ENCODE results near the gene PRKG2.

PRKG2 gene

DNA sequence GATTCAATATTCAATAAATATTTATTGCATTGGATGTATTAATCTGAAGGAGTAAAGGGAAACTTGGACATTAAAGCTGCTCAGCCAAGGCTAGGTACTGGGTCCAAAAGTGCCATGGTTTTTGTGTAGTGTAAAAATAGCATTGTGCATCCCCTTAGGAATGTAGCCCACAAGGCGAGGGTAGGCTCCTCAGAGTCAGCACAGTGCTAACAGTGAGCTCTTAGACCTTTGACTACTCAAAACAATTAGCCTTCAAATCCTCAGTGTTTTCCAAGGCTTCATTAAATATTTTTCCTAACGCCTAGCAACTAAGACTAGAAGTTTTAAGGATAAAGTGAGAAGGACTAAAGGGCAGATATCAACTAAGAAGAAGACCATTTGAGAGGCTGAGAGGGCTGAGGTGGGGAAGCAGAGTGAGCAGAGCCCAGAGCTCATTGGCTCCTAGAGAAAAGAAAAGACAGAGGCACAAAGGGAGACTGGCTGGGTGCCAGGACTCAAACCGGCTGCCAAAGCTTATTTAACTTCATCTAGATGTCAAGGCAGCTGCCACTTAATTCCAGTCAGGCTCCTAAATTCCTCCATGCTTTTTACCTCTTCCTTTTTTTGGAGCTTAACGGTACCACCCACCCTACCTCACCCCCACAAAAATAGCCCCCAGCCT lies 17.0 kb downstream of the PRKG2 start:
- Histone ChIP-seq H3K9me3 (no peaks in the 10 kb centered on the region; the same call in 1 of the 2 replicates), H3K4me3 (ENCODE audit: low read depth, low read length) (no peak overlapping the region), H3K4me1 (no peaks in the 10 kb centered on the region), H3K27me3 (no peaks in the 10 kb centered on the region), H3K36me3 (no peaks in the 10 kb centered on the region)
- TF ChIP-seq CTCF (IDR thresholded peaks at IDR 0.05; ENCODE audit: low read depth, low read length) = no peak
- DNase-seq = no peak

GRCh38 chr4:81196126-81196650 lies 18.8 kb downstream of the PRKG2 start:
- TF ChIP-seq CTCF (IDR thresholded peaks at IDR 0.05; ENCODE audit: low read depth, low read length) = no peak
- no peak overlapping the region for H3K4me3 ChIP-seq (ENCODE audit: low read depth, low read length)
- no peak for DNase-seq

GRCh38 chr4:81195475-81195874 lies 19.5 kb downstream of the PRKG2 start:
- Histone ChIP-seq H3K4me3 (ENCODE audit: low read depth, low read length) (no peak overlapping the region), H3K36me3 (no peaks in the 10 kb centered on the region), H3K27me3 (no peaks in the 10 kb centered on the region), H3K9me3 (no peaks in the 10 kb centered on the region; the same call in 1 of the 2 replicates), H3K4me1 (no peaks in the 10 kb centered on the region)
- DNase-seq = no peak
- no peak for TF ChIP-seq CTCF (IDR thresholded peaks at IDR 0.05; ENCODE audit: low read depth, low read length)

More at GRCh38 chr4:81196126-81196650, 18.8 kb downstream of the PRKG2 start:
- Histone ChIP-seq H3K4me1 (no peaks in the 10 kb centered on the region), H3K36me3 (no peaks in the 10 kb centered on the region), H3K9me3 (no peaks in the 10 kb centered on the region; the same call in 1 of the 2 replicates), H3K27me3 (no peaks in the 10 kb centered on the region)

DNA sequence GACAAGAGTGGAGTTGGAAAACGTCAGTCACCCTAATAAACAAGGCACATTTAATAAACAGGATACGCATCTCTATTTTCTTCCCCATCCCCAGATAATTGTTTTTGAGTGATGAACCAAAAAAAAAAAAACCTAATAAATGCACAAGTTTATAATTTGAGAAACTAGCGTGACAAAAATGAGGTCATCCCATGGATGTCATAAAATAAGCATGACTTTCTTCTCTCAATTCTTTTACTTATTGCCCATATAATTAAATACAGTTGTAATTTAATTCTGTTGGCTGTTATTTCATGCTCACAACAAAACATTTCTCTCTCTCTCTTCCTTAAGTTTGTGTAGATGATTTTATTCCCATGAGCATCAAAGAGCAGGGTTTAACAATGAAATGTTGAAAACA lies 20.7 kb downstream of the PRKG2 start:
- no peak overlapping the region for H3K4me3 ChIP-seq (ENCODE audit: low read depth, low read length)
- H3K4me1 ChIP-seq = no peaks in the 10 kb centered on the region
- no peaks in the 10 kb centered on the region for H3K9me3 ChIP-seq
- no peak for TF ChIP-seq CTCF (IDR thresholded peaks at IDR 0.05; ENCODE audit: low read depth, low read length)
- H3K27me3 ChIP-seq = no peaks in the 10 kb centered on the region
- H3K36me3 ChIP-seq = no peaks in the 10 kb centered on the region
- DNase-seq = no peak

DNA sequence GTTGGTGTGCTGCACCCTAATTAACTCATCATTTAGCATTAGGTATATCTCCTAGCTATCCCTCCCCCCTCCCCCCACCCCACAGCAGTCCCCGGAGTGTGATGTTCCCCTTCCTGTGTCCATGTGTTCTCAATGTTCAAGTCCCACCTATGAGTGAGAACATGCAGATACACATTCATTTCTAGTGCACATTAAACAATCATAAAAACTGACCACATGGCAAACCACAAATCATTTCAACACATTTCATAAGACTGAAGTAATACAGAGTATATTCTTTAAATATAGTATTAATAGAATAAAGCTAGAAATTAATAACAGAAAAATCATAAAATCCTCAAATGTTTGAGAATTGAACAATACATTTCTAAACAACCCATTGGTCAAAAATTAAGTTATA lies 34.1 kb downstream of the PRKG2 start:
- TF ChIP-seq CTCF (IDR thresholded peaks at IDR 0.05; ENCODE audit: low read depth, low read length) = no peak
- DNase-seq = no peak
- Histone ChIP-seq H3K4me3 (ENCODE audit: low read depth, low read length) (no peak overlapping the region), H3K9me3 (no peaks in the 10 kb centered on the region; the same call in 1 of the 2 replicates), H3K27me3 (no peaks in the 10 kb centered on the region), H3K4me1 (no peaks in the 10 kb centered on the region), H3K36me3 (no peaks in the 10 kb centered on the region)

- no peaks in the 10 kb centered on the region for H3K4me1 ChIP-seq
- no peak for DNase-seq
- no peaks in the 10 kb centered on the region; the same call in 1 of the 2 replicates for H3K9me3 ChIP-seq
- H3K4me3 ChIP-seq (ENCODE audit: low read depth, low read length) = no peak overlapping the region
- H3K36me3 ChIP-seq = no peaks in the 10 kb centered on the region
- TF ChIP-seq CTCF (IDR thresholded peaks at IDR 0.05; ENCODE audit: low read depth, low read length) = no peak
- H3K27me3 ChIP-seq = no peaks in the 10 kb centered on the region
These were observed 35.7 kb downstream of the PRKG2 start for GRCh38 chr4:81179326-81179725.
